DND-41 (cell line): Measurements from ENCODE around the gene SORCS1.

Source experiments
- ATAC-seq: fragments of 200-7000 bp; cut with Tn5 transposase; 3 replicates; pipeline ENCODE4 v1.9.1; 2021; ENCODE audit warnings: low read depth; ENCODE audit not compliant: insufficient read depth
- DNase-seq: peaks from one replicate; pipeline ENCODE4 v3.0.0-alpha.2; 2020
- H2AFZ ChIP-seq: 2 replicates; pipeline ENCODE4 v1.6.0; 2012; ENCODE audit warnings: low read depth, low read length
- H3K27ac ChIP-seq: 2 replicates; pipeline ENCODE4 v1.5.1; 2012; ENCODE audit warnings: low read length, inconsistent platforms
- H3K27me3 ChIP-seq: fragments of 200-600 bp; sonication (generic); 2 replicates; pipeline ENCODE4 v1.6.0; 2012; ENCODE audit warnings: low read length, mild to moderate bottlenecking, inconsistent platforms; ENCODE audit not compliant: insufficient read depth, poor library complexity
- H3K36me3 ChIP-seq: 2 replicates; pipeline ENCODE4 v1.5.1; 2012; ENCODE audit warnings: low read length, inconsistent platforms; ENCODE audit not compliant: insufficient read depth
- H3K4me1 ChIP-seq: 2 replicates; pipeline ENCODE4 v1.5.1; 2012; ENCODE audit warnings: mild to moderate bottlenecking, low read length; ENCODE audit not compliant: insufficient read depth
- H3K4me2 ChIP-seq: 2 replicates; pipeline ENCODE4 v1.6.0; 2012; ENCODE audit warnings: mild to moderate bottlenecking, moderate library complexity, low read length, inconsistent platforms; ENCODE audit not compliant: insufficient read depth
- H3K4me3 ChIP-seq, 2 experiments: fragments of 200-600 bp in 1 of 2; shearing (Covaris generic) in 1 of 2; 2 replicates each; pipeline ENCODE4 v1.5.1; 2012 to 2016; ENCODE audit warnings: inconsistent platforms in 2 of 2, low read length in 2 of 2, mild to moderate bottlenecking in 2 of 2, low read depth in 1 of 2, moderate library complexity in 1 of 2
- H3K79me2 ChIP-seq: 2 replicates; pipeline ENCODE4 v1.6.0; 2012; ENCODE audit warnings: low read length, inconsistent platforms; ENCODE audit not compliant: insufficient read depth
- H3K9ac ChIP-seq: 2 replicates; pipeline ENCODE4 v1.6.0; 2012; ENCODE audit warnings: low read depth, mild to moderate bottlenecking, inconsistent platforms, low read length, moderate library complexity
- H3K9me3 ChIP-seq: 2 replicates; pipeline ENCODE4 v1.5.1; 2012; ENCODE audit warnings: low read length, moderate library complexity, mild to moderate bottlenecking, inconsistent platforms; ENCODE audit not compliant: insufficient read depth, severe bottlenecking
- H4K20me1 ChIP-seq: 2 replicates; pipeline ENCODE4 v1.6.0; 2012; ENCODE audit warnings: low read length; ENCODE audit not compliant: insufficient read depth
- CTCF ChIP-seq: IDR thresholded peaks from 2 replicates; pipeline ENCODE4 v1.5.1; 2012; ENCODE audit warnings: borderline replicate concordance, low read length, moderate library complexity, mild to moderate bottlenecking; ENCODE audit not compliant: poor library complexity, severe bottlenecking; ENCODE audit errors: extremely low read depth
- EZH2 ChIP-seq: IDR thresholded peaks from 3 replicates; pipeline ENCODE4 v1.6.1; 2012; ENCODE audit warnings: borderline replicate concordance, low read depth, mild to moderate bottlenecking, moderate library complexity, low read length, inconsistent platforms; ENCODE audit not compliant: severe bottlenecking

SORCS1 gene

GRCh38 chr10:107141524-107142061 is 22.9 kb downstream of the SORCS1 start:
- Histone ChIP-seq H3K79me2 (no peaks in the 10 kb centered on the region), H3K9me3 (peaks cover 2% of the 10 kb centered on the region), H3K4me2 (no peak overlapping the region)

GRCh38 chr10:107139237-107139636 is 25.3 kb downstream of the SORCS1 start:
- H3K27me3 ChIP-seq, result no peaks in the 10 kb centered on the region
- TF ChIP-seq CTCF, result no peak
- no peak overlapping the region for H2AFZ ChIP-seq
- no peak overlapping the region for H3K9ac ChIP-seq
- no peak overlapping the region for H3K27ac ChIP-seq
- no peak for ATAC-seq
- H3K9me3 ChIP-seq, result peaks cover 2% of the 10 kb centered on the region
- no peak for DNase-seq
- H3K4me1 ChIP-seq, result no peaks in the 10 kb centered on the region
- no peaks in the 10 kb centered on the region for H3K36me3 ChIP-seq
- H4K20me1 ChIP-seq, result no peaks in the 10 kb centered on the region
- no peak overlapping the region for H3K4me3 ChIP-seq
- no peaks in the 10 kb centered on the region for H3K79me2 ChIP-seq
- no peak overlapping the region for H3K4me2 ChIP-seq

More at GRCh38 chr10:107141524-107142061, 22.9 kb downstream of the SORCS1 start:
- no peak overlapping the region for H2AFZ ChIP-seq
- no peaks in the 10 kb centered on the region for H3K27me3 ChIP-seq
- ATAC-seq (no peak), DNase-seq (no peak)
- no peak for TF ChIP-seq EZH2
- no peak for TF ChIP-seq CTCF
- H3K36me3 ChIP-seq, result no peaks in the 10 kb centered on the region
- no peaks in the 10 kb centered on the region for H4K20me1 ChIP-seq
- no peaks in the 10 kb centered on the region for H3K4me1 ChIP-seq
- H3K9ac ChIP-seq, result no peak overlapping the region
- no peak overlapping the region for H3K27ac ChIP-seq
- H3K4me3 ChIP-seq, result no peak overlapping the region

- Histone ChIP-seq H3K9ac (no peak overlapping the region), H4K20me1 (no peaks in the 10 kb centered on the region), H3K4me3 (no peak overlapping the region), H3K79me2 (no peaks in the 10 kb centered on the region), H3K27me3 (no peaks in the 10 kb centered on the region), H3K4me2 (no peak overlapping the region), H3K36me3 (no peaks in the 10 kb centered on the region), H3K27ac (no peak overlapping the region), H3K9me3 (peaks cover 2% of the 10 kb centered on the region), H3K4me1 (no peaks in the 10 kb centered on the region), H2AFZ (no peak overlapping the region)
- ATAC-seq, result no peak
- DNase-seq, result no peak
- TF ChIP-seq CTCF (no peak), EZH2 (no peak)
Measured at GRCh38 chr10:107133656-107134055, 30.9 kb downstream of the SORCS1 start.

- Histone ChIP-seq H3K9me3 (no peaks in the 10 kb centered on the region), H3K36me3 (no peaks in the 10 kb centered on the region), H3K79me2 (no peaks in the 10 kb centered on the region), H4K20me1 (no peaks in the 10 kb centered on the region), H3K27me3 (no peaks in the 10 kb centered on the region), H3K27ac (no peak overlapping the region), H3K9ac (no peak overlapping the region), H3K4me2 (no peak overlapping the region), H3K4me3 (no peak overlapping the region), H3K4me1 (no peaks in the 10 kb centered on the region), H2AFZ (no peak overlapping the region)
- ATAC-seq, result no peak
- no peak for TF ChIP-seq CTCF
- no peak for TF ChIP-seq EZH2
- no peak for DNase-seq
Measured at GRCh38 chr10:107129000-107129399, 35.5 kb downstream of the SORCS1 start.
